ENCODE results near the gene GPANK1.

The GPANK1 gene

GRCh38 chr6:31691078-31691463 lies 26.3 kb upstream of the GPANK1 start:
- DNase-seq (ENCODE audit: low read depth in 2 of 2): no peak

GRCh38 chr6:31690231-31691077 lies 25.7 kb upstream of the GPANK1 start:
- DNase-seq (ENCODE audit: low read depth in 2 of 2): no peak

GRCh38 chr6:31689249-31690110 lies 24.7 kb upstream of the GPANK1 start:
- DNase-seq (ENCODE audit: low read depth in 2 of 2): no peak

- DNase-seq (ENCODE audit: low read depth in 2 of 2): no peak
These were observed 23.3 kb upstream of the GPANK1 start for GRCh38 chr6:31687860-31688693.

- DNase-seq (ENCODE audit: low read depth in 2 of 2): no peak
These were observed 22.5 kb upstream of the GPANK1 start for GRCh38 chr6:31687321-31687720.

- no peak for DNase-seq (ENCODE audit: low read depth in 2 of 2)
These were observed 21.7 kb upstream of the GPANK1 start for GRCh38 chr6:31686483-31686882.

GRCh38 chr6:31683591-31683990 lies 18.8 kb upstream of the GPANK1 start:
- DNase-seq (ENCODE audit: low read depth in 2 of 2): no peak

- DNase-seq (ENCODE audit: low read depth in 2 of 2): peak in 1 of 2 donors; percentile 17
These were observed 16.4 kb upstream of the GPANK1 start for GRCh38 chr6:31681135-31681671.

GRCh38 chr6:31680226-31681134 lies 15.7 kb upstream of the GPANK1 start, which contains the start of gene LY6G5C:
Gene LY6G5C (minus strand): TSS chr6:31681067. CDS start chr6:31680373, 694 bp downstream.
- peak; percentile 21 to 39 for DNase-seq (ENCODE audit: low read depth in 2 of 2)

GRCh38 chr6:31677955-31678354 lies 13.2 kb upstream of the GPANK1 start:
- no peak for DNase-seq (ENCODE audit: low read depth in 2 of 2)

GRCh38 chr6:31676904-31677303 lies 12.1 kb upstream of the GPANK1 start:
- no peak for DNase-seq (ENCODE audit: low read depth in 2 of 2)

- DNase-seq (ENCODE audit: low read depth in 2 of 2): no peak
These were observed 11.6 kb upstream of the GPANK1 start for GRCh38 chr6:31676322-31676903.

- no peak for DNase-seq (ENCODE audit: low read depth in 2 of 2)
These were observed 4.9 kb upstream of the GPANK1 start, which contains the start of gene LY6G5B for GRCh38 chr6:31669676-31670075. Gene LY6G5B (plus strand): TSS chr6:31669976. CDS start chr6:31670951, 975 bp downstream.

- no peak for DNase-seq (ENCODE audit: low read depth in 2 of 2)
These were observed 1.7 kb upstream of the GPANK1 start for GRCh38 chr6:31666337-31666965.

- peak; percentile 95 to 98 for DNase-seq (ENCODE audit: low read depth in 2 of 2)
These were observed 922 bp upstream of the GPANK1 start, which contains the start of gene CSNK2B for GRCh38 chr6:31665501-31666336. Gene CSNK2B (plus strand): TSS chr6:31666080. CDS start chr6:31666832, 752 bp downstream.

GRCh38 chr6:31663961-31664789 lies 622 bp downstream of the GPANK1 start:
- DNase-seq (ENCODE audit: low read depth in 2 of 2): no peak

Measured in stimulated activated CD8-positive, alpha-beta memory T cell treated with anti-CD3 and anti-CD28 coated beads, Interleukin-15, amount 100 ng/mL, for 4 hours (primary cell).